CD4-positive, alpha-beta memory T cell (primary cell): ENCODE results near the gene PLEKHA6. TPM values are rescaled to one million over a fixed set of nuclear protein-coding genes. Genes with fewer than 3 reads are reported as not detected.

Source experiments
- CTCF ChIA-PET: fragments of 350-600 bp; sonication (Branson Sonifier 250); formaldehyde crosslinking; loops from one replicate; lab custom pipeline; 2021; ENCODE audit warnings: inconsistent platforms; ENCODE audit not compliant: partially characterized antibody; lab: Charles Lee
- POLR2A ChIA-PET: fragments of 350-600 bp; sonication (Branson Sonifier 250); formaldehyde crosslinking; loops from one replicate; lab custom pipeline; 2021; ENCODE audit not compliant: partially characterized antibody; lab: Charles Lee
- DNase-seq, 5 donors: peaks; one replicate each; pipeline versions ENCODE4 v3.0.0 to v3.0.0-alpha.2; 2020 to 2022; ENCODE audit warnings: mixed read lengths in 1 of 5
- H3K27ac ChIP-seq: one replicate; pipeline ENCODE4 v1.7.0; 2013; ENCODE audit warnings: low read depth, low read length
- H3K27me3 ChIP-seq: 2 replicates; pipeline ENCODE4 v1.7.0; 2013; ENCODE audit warnings: mild to moderate bottlenecking, low read length, moderate library complexity; ENCODE audit not compliant: insufficient read depth
- H3K36me3 ChIP-seq: 2 replicates; pipeline ENCODE4 v1.7.0; 2013; ENCODE audit warnings: mild to moderate bottlenecking, low read length, moderate library complexity; ENCODE audit not compliant: insufficient read depth
- H3K4me1 ChIP-seq: 2 replicates; pipeline ENCODE4 v1.7.0; 2013; ENCODE audit warnings: mild to moderate bottlenecking, low read length, moderate library complexity; ENCODE audit not compliant: insufficient read depth
- H3K4me3 ChIP-seq, 2 donors: one replicate each; pipeline ENCODE4 v1.7.0; 2013; ENCODE audit warnings: low read length in 2 of 2, mild to moderate bottlenecking in 1 of 2
- H3K9me3 ChIP-seq, 2 donors: one replicate each; pipeline ENCODE4 v1.7.0; 2013; ENCODE audit warnings: low read length in 2 of 2, control low read depth in 1 of 2; ENCODE audit not compliant: control insufficient read depth in 1 of 2
- H3K27ac Mint-ChIP-seq, 7 donors: one replicate each; pipeline ENCODE4 v1.8.0; 2020 to 2021; ENCODE audit warnings: mixed read lengths in 7 of 7, mild to moderate bottlenecking in 6 of 7, inconsistent platforms in 3 of 7, moderate library complexity in 3 of 7
- H3K27me3 Mint-ChIP-seq, 2 donors: one replicate each; pipeline ENCODE4 v1.8.0; 2020 to 2021; ENCODE audit warnings: mixed read lengths in 2 of 2
- H3K36me3 Mint-ChIP-seq, 2 donors: one replicate each; pipeline ENCODE4 v1.8.0; 2020 to 2021; ENCODE audit warnings: mixed read lengths in 2 of 2, inconsistent platforms in 1 of 2, mild to moderate bottlenecking in 1 of 2
- H3K4me1 Mint-ChIP-seq, 4 donors: one replicate each; pipeline ENCODE4 v1.8.0; 2020 to 2021; ENCODE audit warnings: mixed read lengths in 4 of 4, mild to moderate bottlenecking in 1 of 4
- H3K4me3 Mint-ChIP-seq, 8 donors: one replicate each; pipeline ENCODE4 v1.8.0; 2020 to 2021; ENCODE audit warnings: mixed read lengths in 8 of 8, mild to moderate bottlenecking in 7 of 8, moderate library complexity in 6 of 8, inconsistent platforms in 3 of 8
- H3K9me3 Mint-ChIP-seq, 8 donors: one replicate each; pipeline ENCODE4 v1.8.0; 2020 to 2021; ENCODE audit warnings: mixed read lengths in 8 of 8, mild to moderate bottlenecking in 5 of 8, inconsistent platforms in 3 of 8, moderate library complexity in 1 of 8
- intact Hi-C: fragments of 100-400 bp; cut with micrococcal nuclease; formaldehyde crosslinking; loops from one replicate; pipeline ENCODE4 v1.15.1; 2023
- polyA plus RNA-seq, 2 donors: library from polyadenylated mRNA; unstranded; fragments of 300-500 nt; fragmentation: Illumina TruSeq; gene quantifications; one replicate each; pipeline ENCODE4 v1.2.3, GENCODE V29; 2021
- total RNA-seq, 2 experiments: library from RNA; stranded (reverse); gene quantifications; one replicate each; pipeline ENCODE4 v1.2.3, GENCODE V29; 2021

PLEKHA6 gene
- total and polyA plus RNA-seq, 4 experiments from 2014 or later, result 0.15 to 0.89 (median 0.52) TPM; not detected in 1

DNA sequence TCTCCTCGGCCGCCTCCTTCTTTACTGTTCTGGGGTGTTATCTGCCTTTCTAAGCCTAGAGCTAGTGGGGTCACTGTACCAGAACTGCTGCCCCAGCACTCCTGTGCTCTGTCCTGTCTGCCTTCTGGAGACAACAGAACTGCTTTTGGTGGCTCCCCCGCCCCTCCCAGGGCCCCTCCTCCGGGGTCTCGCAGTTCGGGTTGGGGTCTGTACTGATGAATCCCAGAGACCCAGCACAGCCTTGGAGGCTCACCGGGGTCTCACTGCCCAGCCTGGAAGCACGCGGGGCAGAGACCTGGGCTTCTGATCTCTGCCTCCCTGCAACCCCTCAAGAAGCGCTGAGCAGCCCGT, 3.2 kb upstream of the PLEKHA6 start:
- CTCF ChIA-PET, result interaction anchor here (0.6 to 5.5 kb wide), 44 partner anchors 10 to 1323 kb away, joined by 3 to 153 read pairs (median 4); partner anchors contain the start of genes GOLT1A and REN
- H3K27ac Mint-ChIP-seq, result peak overlapping the region in 2 of 7 donors; percentile 5 to 52
- DNase-seq, result peak in 1 of 5 donors; percentile 5
- intact Hi-C loops, result loop anchor here (1.0 to 5.0 kb wide), 5 partner anchors 44 to 502 kb away; partner anchors contain the start of gene SNRPE
- H3K9me3 Mint-ChIP-seq, result no peaks in the 10 kb centered on the region
- Histone ChIP-seq H3K36me3 (no peaks in the 10 kb centered on the region), H3K4me3 (peak overlapping the region in 1 of 2 donors; percentile 69), H3K27me3 (no peaks in the 10 kb centered on the region), H3K9me3 (no peaks in the 10 kb centered on the region), H3K4me1 (peaks cover 13% of the 10 kb centered on the region), H3K27ac (peak overlapping the region; percentile 27)
- POLR2A ChIA-PET, result interaction anchor here (0.9 to 1.0 kb wide), 3 partner anchors 9 to 502 kb away, joined by 3 read pairs; partner anchors contain the start of gene SNRPE
- H3K4me3 Mint-ChIP-seq, result peak overlapping the region; percentile 69 to 87 (median 78)
- H3K4me1 Mint-ChIP-seq, result peaks cover 3 to 13% (median 8%) of the 10 kb centered on the region in 4 donors
- peaks cover 0 to 7% of the 10 kb centered on the region in 2 donors for H3K27me3 Mint-ChIP-seq
- H3K36me3 Mint-ChIP-seq, result no peaks in the 10 kb centered on the region

DNA sequence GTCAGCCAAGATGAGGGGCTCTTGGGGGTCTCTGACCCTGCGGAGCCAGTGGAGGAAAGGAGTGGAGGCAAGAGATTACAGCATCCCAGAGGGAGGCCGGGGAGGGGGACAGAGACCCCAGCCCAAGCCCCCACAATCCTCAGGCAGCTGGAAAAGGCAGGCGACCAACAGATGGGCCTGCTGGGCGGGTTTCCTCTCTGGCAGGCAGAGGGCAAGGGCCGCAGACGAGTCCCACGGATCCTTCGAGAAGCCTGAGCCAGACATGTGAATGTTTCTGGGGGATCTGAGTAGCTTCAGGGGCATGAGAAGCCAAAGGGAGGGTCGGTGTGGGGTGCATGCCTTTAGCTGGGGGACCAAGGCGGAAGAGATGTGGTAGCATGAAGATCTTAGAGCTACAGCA, 2.1 kb upstream of the PLEKHA6 start:
- Histone ChIP-seq H3K36me3 (no peaks in the 10 kb centered on the region), H3K27ac (no peak overlapping the region), H3K4me1 (peaks cover 13% of the 10 kb centered on the region), H3K27me3 (no peaks in the 10 kb centered on the region), H3K9me3 (no peaks in the 10 kb centered on the region), H3K4me3 (no peak overlapping the region)
- intact Hi-C loops, result loop anchor here (5.0 kb wide), 1 partner anchor 46 kb away; no protein-coding TSS in a partner anchor
- peaks cover 0 to 11% of the 10 kb centered on the region in 2 donors for H3K27me3 Mint-ChIP-seq
- ChIA-PET POLR2A (no interaction called here), CTCF (interaction anchor here (0.6 to 5.5 kb wide), 12 partner anchors 9 to 501 kb away, joined by 3 to 153 read pairs (median 9); partner anchors contain the start of genes GOLT1A and REN)
- H3K4me1 Mint-ChIP-seq, result peaks cover 3 to 13% (median 8%) of the 10 kb centered on the region in 4 donors
- H3K9me3 Mint-ChIP-seq, result no peaks in the 10 kb centered on the region
- H3K4me3 Mint-ChIP-seq, result peak overlapping the region in 2 of 8 donors; percentile 25 to 32
- peak overlapping the region in 2 of 7 donors; percentile 12 to 38 for H3K27ac Mint-ChIP-seq
- no peaks in the 10 kb centered on the region for H3K36me3 Mint-ChIP-seq
- DNase-seq, result no peak

DNA sequence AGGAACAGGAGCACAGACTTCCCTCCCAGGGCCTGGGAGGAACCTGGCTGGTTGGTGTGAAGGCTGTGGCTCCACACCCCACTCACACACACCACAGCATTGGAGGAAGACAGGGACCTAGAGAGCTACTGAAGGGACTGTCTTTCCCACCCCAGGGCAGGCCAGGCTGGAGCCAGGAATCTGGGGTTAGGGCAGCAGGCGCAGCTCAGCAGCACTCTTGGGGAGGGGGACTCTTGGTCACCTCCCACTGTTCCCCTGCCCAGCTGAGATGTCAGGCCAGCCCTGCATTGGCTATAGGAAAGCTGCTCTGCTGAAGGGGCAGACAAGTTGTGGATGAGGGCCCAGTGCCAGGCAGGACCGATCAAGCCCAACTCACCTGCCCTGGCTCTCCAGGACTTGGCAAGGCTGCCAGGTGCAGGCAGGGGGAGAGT, 1.6 kb upstream of the PLEKHA6 start:
- DNase-seq, result no peak
- Histone ChIP-seq H3K4me1 (peaks cover 13% of the 10 kb centered on the region), H3K27me3 (no peaks in the 10 kb centered on the region), H3K9me3 (no peaks in the 10 kb centered on the region), H3K27ac (no peak overlapping the region), H3K36me3 (no peaks in the 10 kb centered on the region), H3K4me3 (no peak overlapping the region)
- Mint-ChIP-seq H3K36me3 (no peaks in the 10 kb centered on the region), H3K4me3 (peak overlapping the region in 2 of 8 donors; percentile 25 to 58), H3K4me1 (peaks cover 3 to 13% (median 8%) of the 10 kb centered on the region in 4 donors), H3K27ac (peak overlapping the region in 3 of 7 donors; percentile 25 to 38 (median 37)), H3K9me3 (no peaks in the 10 kb centered on the region), H3K27me3 (peaks cover 0 to 11% of the 10 kb centered on the region in 2 donors)
- ChIA-PET CTCF (interaction anchor here (0.6 to 5.5 kb wide), 6 partner anchors 21 to 501 kb away, joined by 3 to 153 read pairs (median 10); partner anchors contain the start of genes GOLT1A and REN), POLR2A (no interaction called here)
- intact Hi-C loops, result loop anchor here (5.0 kb wide), 1 partner anchor 46 kb away; no protein-coding TSS in a partner anchor

DNA sequence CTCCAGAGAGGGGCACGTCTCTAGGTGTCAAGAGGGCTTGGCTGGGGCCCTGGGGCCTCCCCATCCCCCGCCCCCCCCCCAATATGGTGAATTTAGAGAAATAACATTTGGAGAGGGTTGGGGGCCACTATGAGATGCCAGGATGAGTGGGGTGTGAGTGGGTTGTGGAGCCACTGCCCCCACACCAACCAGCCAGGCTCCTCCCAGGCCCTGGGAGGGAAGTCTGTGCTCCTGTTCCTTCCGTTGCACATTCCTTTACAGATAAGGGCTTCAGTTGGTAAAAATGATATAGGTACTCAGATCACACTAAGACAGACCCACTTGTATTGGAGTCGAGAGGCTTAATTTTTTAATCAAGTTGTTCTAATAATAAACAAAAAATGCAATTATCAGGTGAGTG, 585 bp upstream of the PLEKHA6 start:
- peaks cover 3 to 13% (median 8%) of the 10 kb centered on the region in 4 donors for H3K4me1 Mint-ChIP-seq
- peaks cover 0 to 11% of the 10 kb centered on the region in 2 donors for H3K27me3 Mint-ChIP-seq
- H3K4me3 ChIP-seq, result no peak overlapping the region
- CTCF ChIA-PET, result interaction anchor here (1.5 to 5.5 kb wide), 3 partner anchors 38 to 198 kb away, joined by 3 to 153 read pairs (median 8); partner anchors contain the start of gene REN
- DNase-seq, result no peak
- H3K9me3 ChIP-seq, result no peaks in the 10 kb centered on the region
- H3K36me3 ChIP-seq, result no peaks in the 10 kb centered on the region
- no peak overlapping the region for H3K4me3 Mint-ChIP-seq
- H3K27me3 ChIP-seq, result no peaks in the 10 kb centered on the region
- H3K36me3 Mint-ChIP-seq, result no peaks in the 10 kb centered on the region
- no peaks in the 10 kb centered on the region for H3K9me3 Mint-ChIP-seq
- POLR2A ChIA-PET, result no interaction called here
- H3K27ac Mint-ChIP-seq, result no peak overlapping the region
- no peak overlapping the region for H3K27ac ChIP-seq
- H3K4me1 ChIP-seq, result peaks cover 13% of the 10 kb centered on the region
- intact Hi-C loops, result loop anchor here (5.0 kb wide), 1 partner anchor 47 kb away; no protein-coding TSS in a partner anchor

DNA sequence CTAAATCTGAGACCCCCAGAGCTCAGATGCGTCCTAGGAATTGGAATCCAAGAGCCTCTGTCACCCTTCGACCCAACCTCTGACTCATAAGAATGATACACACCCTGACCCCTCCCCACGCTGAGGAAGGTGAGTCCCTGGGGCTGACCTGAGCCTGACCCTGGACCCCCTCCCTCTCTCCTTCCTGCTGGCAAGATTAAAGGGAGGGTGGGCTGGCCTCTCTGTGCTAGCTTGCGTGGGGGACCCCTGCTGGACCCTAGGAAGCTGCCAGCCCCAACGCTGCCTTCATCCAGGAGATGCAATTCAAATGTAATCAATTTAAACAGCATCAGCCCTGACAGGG, 627 bp downstream of the PLEKHA6 start:
- DNase-seq, result no peak
- ChIA-PET POLR2A (no interaction called here), CTCF (interaction anchor here (0.5 to 2.3 kb wide), 2 partner anchors 195 to 196 kb away, joined by 3 to 6 read pairs; no protein-coding TSS in a partner anchor)
- no peak overlapping the region for H3K4me3 ChIP-seq
- H3K9me3 ChIP-seq, result no peaks in the 10 kb centered on the region
- Mint-ChIP-seq H3K27ac (no peak overlapping the region), H3K4me1 (peaks cover 3 to 12% (median 8%) of the 10 kb centered on the region in 4 donors), H3K36me3 (no peaks in the 10 kb centered on the region), H3K4me3 (no peak overlapping the region), H3K9me3 (no peaks in the 10 kb centered on the region), H3K27me3 (peaks cover 0 to 10% of the 10 kb centered on the region in 2 donors)
- H3K27me3 ChIP-seq, result no peaks in the 10 kb centered on the region
- intact Hi-C loops, result no loop called here
- H3K27ac ChIP-seq, result no peak overlapping the region
- peaks cover 12% of the 10 kb centered on the region for H3K4me1 ChIP-seq
- no peaks in the 10 kb centered on the region for H3K36me3 ChIP-seq

DNA sequence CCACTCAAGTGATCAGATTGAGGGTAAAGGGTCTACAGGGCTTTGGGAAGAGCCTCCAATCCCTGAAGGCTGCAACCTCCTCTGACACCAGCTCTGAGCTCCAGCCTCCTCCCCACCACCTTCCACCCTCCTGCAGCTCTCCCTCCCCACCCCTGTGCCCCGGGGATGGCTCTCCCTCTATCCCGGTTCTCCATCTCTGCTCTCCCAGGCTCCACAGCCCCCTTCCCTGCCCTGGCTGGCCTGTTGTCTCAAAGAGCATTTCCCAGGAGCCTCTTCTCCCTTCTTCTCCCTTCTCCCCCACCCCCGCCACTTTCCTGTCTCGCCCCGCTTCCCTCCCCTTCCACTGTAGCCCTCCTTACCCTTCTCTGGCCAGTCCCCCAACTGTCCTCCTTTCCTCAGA, 1.1 kb downstream of the PLEKHA6 start:
- H3K9me3 ChIP-seq, result no peaks in the 10 kb centered on the region
- H3K4me1 Mint-ChIP-seq, result peaks cover 1 to 7% (median 3%) of the 10 kb centered on the region in 4 donors
- H3K36me3 Mint-ChIP-seq, result no peaks in the 10 kb centered on the region
- intact Hi-C loops, result no loop called here
- H3K4me1 ChIP-seq, result peaks cover 7% of the 10 kb centered on the region
- H3K4me3 ChIP-seq, result no peak overlapping the region
- H3K36me3 ChIP-seq, result no peaks in the 10 kb centered on the region
- H3K4me3 Mint-ChIP-seq, result no peak overlapping the region
- no peaks in the 10 kb centered on the region for H3K27me3 ChIP-seq
- ChIA-PET CTCF (interaction anchor here (2.3 kb wide), 1 partner anchor 196 kb away, joined by 6 read pairs; no protein-coding TSS in a partner anchor), POLR2A (no interaction called here)
- H3K27ac Mint-ChIP-seq, result no peak overlapping the region
- no peaks in the 10 kb centered on the region for H3K9me3 Mint-ChIP-seq
- H3K27me3 Mint-ChIP-seq, result peaks cover 0 to 8% of the 10 kb centered on the region in 2 donors
- H3K27ac ChIP-seq, result no peak overlapping the region
- DNase-seq, result no peak
